Spinal cord (tissue), 10 donors: ENCODE data around the gene NPIPB9. TPM values are rescaled to one million over a fixed set of nuclear protein-coding genes. Genes with fewer than 3 reads are reported as not detected.
"Not testable (repeated sequence)": the region's sequence is repeated elsewhere in the genome, so short reads cannot be mapped to it uniquely, and the experiment has no call there.

Source experiments
- DNase-seq, 6 donors: peaks; one replicate each; pipeline versions ENCODE4 v3.0.0 to v3.0.0-alpha.2; 2013 to 2015; ENCODE audit warnings: low spot score in 6 of 6, low read depth in 4 of 6
- H3K27ac ChIP-seq: one replicate; pipeline ENCODE4 v1.5.1; 2013; ENCODE audit warnings: low read depth, low read length, control low read depth
- H3K27me3 ChIP-seq: one replicate; pipeline ENCODE4 v1.6.1; 2013; ENCODE audit warnings: low read length; ENCODE audit not compliant: control insufficient read depth, insufficient read depth
- H3K36me3 ChIP-seq: one replicate; pipeline ENCODE4 v1.6.1; 2013; ENCODE audit warnings: low read length; ENCODE audit not compliant: control insufficient read depth, insufficient read depth
- H3K4me1 ChIP-seq: one replicate; pipeline ENCODE4 v1.6.1; 2013; ENCODE audit warnings: low read length; ENCODE audit not compliant: control insufficient read depth, insufficient read depth
- H3K4me3 ChIP-seq: one replicate; pipeline ENCODE4 v1.5.1; 2013; ENCODE audit warnings: low read depth, low read length, control low read depth
- H3K9me3 ChIP-seq: one replicate; pipeline ENCODE4 v1.6.1; 2013; ENCODE audit warnings: low read length; ENCODE audit not compliant: control insufficient read depth, insufficient read depth
- WGBS: methylation state at CpG from one replicate; pipeline ENCODE4 v1.1.5; 2013; ENCODE audit warnings: missing lambda C conversion rate; ENCODE audit not compliant: insufficient coverage; 5-methylcytosine and 5-hydroxymethylcytosine counted together
- polyA plus RNA-seq, 2 donors: library from polyadenylated mRNA; unstranded; fragments of 120-200 nt; gene quantifications; one replicate each; pipeline ENCODE4 v1.2.1, GENCODE V29; 2013; ENCODE audit not compliant: insufficient read length in 2 of 2
- total RNA-seq, 2 donors: library from RNA; depleted of rRNA in 1 of 2; stranded (reverse); fragments of 120-200 nt in 1 of 2; fragments of >200 nt in 1 of 2; gene quantifications; one replicate each; pipeline versions ENCODE4 v1.2.3 to v1.2.4, GENCODE V29; 2013 to 2014
- donor health status: healthy.

The NPIPB9 gene
- total and polyA plus RNA-seq, 4 donors: 2.5 to 4.2 (median 3.2) TPM

DNA sequence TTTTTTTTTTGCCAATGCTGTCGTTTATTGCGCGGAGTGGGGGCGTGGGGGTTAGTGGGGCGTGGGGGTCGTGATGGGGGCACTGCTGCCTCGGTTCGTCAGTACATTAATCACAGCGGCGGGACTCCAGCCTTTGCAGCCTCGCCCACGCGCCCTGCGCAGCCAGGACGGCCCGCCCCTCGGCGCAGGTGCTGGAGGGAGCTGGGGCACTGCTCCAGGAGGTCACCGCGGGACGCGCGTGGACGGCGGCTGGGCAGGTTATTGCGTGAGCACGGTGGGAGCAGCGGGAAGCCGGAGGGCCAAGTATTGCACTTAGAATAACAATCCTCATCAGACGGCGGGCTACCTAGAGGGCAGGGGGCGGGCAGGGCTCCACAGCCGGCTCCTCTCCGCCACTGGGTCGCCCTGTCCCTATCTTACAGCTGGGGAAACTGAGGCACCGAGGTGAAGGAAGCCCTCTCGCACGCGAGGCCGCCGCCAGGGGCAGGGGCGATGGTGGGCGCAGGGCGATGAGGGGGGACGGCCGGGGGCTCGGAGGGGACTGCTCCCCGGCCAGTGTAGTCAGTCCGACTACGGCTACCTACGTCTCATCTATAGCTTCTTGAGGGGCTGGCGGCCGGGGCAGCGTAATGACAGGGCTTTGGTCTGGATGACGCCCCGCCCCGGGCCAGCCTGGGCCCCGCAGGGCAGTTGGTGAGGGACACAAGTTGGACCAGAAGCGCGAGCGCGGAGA lies 4.8 kb upstream of the NPIPB9 start:
- 14% methylated on average over 17 of the region's 62 CpGs for WGBS
- not testable (repeated sequence) for H3K9me3 ChIP-seq, H3K27me3 ChIP-seq, H3K4me1 ChIP-seq, H3K27ac ChIP-seq, H3K36me3 ChIP-seq, DNase-seq, H3K4me3 ChIP-seq

DNA sequence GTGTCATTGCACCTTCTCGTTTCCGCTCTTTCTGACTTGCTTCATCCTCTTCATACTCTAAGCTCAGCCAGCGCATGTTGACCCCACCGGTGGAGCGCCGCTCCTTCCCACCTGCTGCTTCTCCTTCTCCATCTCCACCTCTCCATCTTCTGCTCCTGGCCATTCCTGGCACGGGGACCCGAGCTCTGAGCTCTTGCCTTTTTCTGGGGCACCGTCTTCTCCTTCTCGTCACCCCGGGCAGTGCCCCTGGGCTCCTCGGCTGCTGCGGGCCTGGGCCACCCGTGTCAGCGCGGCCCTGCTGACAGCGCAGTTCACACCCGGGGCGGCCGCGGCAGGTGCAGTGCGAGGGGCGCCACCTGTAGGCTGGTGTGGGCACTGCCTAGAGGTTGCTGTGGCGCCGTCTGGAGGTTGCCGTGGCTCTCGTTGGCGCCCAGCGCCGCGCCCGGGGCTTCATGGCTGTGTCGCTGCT lies 1.6 kb upstream of the NPIPB9 start:
- not testable (repeated sequence) for H3K27me3 ChIP-seq, DNase-seq, H3K27ac ChIP-seq, H3K4me1 ChIP-seq, H3K9me3 ChIP-seq, H3K4me3 ChIP-seq, H3K36me3 ChIP-seq
- 51% methylated on average over 4 of the region's 33 CpGs for WGBS

DNA sequence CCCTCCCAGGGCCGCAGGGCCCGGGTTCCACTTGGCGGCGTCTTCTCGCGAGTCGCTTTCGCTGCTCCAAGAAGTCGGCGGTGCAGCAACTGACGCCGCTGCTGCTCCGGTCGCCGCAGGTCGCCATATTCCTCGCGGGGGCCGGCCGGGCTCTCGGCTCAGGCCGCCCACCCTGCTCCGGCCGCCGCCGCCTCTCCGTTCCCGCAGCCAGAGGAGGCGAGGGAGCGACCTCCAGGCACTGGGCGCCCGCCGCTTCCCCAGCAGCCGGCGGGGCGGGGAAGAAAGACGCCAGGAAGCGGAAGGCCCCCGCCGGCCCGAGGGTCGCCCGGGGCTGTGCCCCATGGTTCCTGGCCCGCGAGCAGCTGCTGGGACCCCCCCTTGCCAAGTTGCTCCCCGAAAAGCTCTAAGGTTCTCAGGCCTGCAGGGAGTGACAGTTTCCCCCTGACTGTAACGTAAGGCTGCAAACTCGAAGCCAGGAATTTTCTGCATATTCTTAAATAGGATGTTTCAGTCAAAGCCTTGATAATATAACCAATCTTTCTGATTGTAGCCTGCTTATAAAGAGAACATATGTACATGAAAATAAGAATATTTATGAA lies 1.0 kb upstream of the NPIPB9 start:
- not testable (repeated sequence) for H3K9me3 ChIP-seq, DNase-seq, H3K36me3 ChIP-seq, H3K27ac ChIP-seq, H3K4me3 ChIP-seq, H3K4me1 ChIP-seq, H3K27me3 ChIP-seq
- no CpG with 5 or more reads among the region's 48 CpGs for WGBS

DNA sequence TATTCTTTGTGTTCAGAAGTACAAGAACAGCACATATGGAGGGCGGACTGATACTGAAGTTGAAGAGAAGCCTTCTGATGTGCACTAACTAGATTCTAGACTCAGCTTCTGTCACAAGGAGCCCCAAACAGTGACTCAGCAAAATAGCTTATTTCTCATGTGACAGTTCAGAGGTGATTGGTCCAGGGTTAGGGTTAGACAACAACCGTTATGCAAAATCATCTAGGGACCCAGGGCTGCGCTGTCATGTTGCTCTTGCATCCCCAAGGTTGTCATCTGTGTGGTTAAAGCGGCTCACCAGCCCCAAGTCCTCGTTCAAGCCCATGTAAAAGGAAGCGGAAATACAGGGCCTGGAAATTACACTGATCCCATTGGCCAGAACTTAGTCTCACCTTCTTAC lies 30.1 kb downstream of the NPIPB9 start:
- not testable (repeated sequence) for H3K4me3 ChIP-seq, H3K4me1 ChIP-seq, H3K36me3 ChIP-seq, H3K27me3 ChIP-seq, H3K27ac ChIP-seq, DNase-seq, H3K9me3 ChIP-seq
- no CpG with 5 or more reads among the region's 6 CpGs for WGBS

DNA sequence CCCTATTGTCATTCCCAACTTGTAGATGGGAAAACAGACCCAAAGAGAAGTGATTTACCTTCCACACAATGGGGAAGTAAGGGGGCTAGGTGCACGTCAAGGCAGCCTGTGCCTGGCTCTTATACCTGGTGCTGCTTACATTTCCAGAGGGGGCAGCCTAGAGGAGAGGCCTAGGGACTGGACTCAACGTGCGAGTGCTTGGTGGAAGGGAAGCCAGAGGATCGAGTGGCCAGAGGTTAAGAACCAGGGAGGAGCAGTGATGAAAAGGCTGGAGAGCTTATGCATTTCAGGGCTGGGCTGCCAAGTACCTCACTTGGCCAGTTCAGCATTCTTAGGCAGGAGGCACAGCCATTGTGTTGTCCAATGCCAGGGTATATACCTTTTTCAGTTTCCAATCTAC lies 30.8 kb downstream of the NPIPB9 start:
- H3K9me3 ChIP-seq, H3K36me3 ChIP-seq, DNase-seq, H3K27ac ChIP-seq, H3K4me1 ChIP-seq, H3K27me3 ChIP-seq, H3K4me3 ChIP-seq: not testable (repeated sequence)
- no CpG with 5 or more reads among the region's 4 CpGs for WGBS

DNA sequence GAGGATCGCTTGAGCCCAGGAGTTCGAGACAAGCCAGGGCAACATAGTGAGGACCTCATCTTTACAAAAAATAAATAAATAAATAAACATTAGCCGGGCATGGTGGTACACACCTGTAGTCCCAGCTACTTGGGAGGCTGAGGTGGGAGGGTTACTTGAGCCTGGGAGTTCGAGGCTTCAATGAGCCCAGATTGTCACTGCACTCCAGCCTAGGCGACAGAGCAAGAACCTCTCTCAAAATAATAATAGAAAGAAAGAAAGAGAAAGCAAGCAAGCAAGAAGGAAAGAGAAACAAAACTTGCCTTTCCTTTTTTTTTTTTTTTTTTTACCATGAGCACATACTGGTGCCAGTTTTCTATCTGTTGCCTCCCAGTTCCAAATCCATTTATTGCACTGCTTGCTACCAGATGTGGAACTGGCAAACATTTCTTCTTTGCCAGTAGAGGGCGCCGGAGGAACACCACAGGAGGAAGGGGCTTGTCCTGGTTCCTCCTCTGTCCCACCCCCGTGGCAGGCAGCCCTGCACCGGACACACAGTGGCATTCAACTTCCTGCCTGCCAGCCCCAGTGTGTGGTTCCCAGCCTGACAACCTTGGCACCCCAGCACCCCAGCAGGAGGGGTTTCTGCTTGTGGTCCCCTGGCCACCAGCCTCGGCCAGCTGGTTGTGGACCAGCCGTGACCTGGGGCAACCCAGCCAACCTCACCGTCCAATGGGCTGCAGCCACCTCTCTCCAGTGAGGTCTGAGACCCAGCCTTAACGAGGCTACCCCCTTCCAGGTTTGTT lies 50.8 kb downstream of the NPIPB9 start:
- not testable (repeated sequence) for H3K4me1 ChIP-seq, H3K27ac ChIP-seq, H3K27me3 ChIP-seq, H3K4me3 ChIP-seq, H3K36me3 ChIP-seq, H3K9me3 ChIP-seq
- DNase-seq: peak in 1 of 6 donors; percentile 75
- no CpG with 5 or more reads among the region's 13 CpGs for WGBS

DNA sequence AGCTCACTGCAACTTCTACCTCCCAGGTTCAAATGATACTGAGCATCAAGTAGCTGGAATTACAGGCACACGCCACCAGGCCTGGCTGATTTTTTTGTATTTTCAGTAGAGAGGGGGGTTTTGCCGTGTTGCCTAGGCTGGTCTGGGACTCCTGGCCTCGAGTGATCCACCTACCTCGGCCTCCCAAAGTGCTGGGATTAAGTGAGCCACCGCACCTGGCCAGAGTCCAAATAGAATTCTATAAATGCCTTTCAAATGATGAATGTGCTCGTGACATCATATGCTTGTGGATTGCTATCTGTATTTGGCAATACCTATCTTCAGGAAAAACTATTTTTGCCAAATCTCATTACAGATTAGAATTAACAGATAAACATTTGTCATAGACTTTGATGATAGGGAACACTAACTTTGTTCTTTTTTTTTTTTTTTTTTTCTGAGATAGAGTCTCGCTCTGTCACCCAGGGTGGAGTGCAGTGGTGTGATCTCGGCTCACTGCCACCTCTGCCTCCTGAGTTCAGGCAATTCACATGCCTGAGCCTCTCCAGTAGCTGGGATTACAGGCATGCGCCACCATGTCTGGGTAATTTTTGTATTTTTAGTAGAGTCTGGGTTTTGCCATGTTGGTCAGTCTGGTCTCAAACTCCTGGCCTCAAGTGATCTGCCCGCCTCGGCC lies 56.0 kb downstream of the NPIPB9 start:
- not testable (repeated sequence) for H3K27me3 ChIP-seq, H3K27ac ChIP-seq, H3K4me1 ChIP-seq, H3K36me3 ChIP-seq, H3K9me3 ChIP-seq, DNase-seq, H3K4me3 ChIP-seq
- WGBS: no CpG with 5 or more reads among the region's 11 CpGs

DNA sequence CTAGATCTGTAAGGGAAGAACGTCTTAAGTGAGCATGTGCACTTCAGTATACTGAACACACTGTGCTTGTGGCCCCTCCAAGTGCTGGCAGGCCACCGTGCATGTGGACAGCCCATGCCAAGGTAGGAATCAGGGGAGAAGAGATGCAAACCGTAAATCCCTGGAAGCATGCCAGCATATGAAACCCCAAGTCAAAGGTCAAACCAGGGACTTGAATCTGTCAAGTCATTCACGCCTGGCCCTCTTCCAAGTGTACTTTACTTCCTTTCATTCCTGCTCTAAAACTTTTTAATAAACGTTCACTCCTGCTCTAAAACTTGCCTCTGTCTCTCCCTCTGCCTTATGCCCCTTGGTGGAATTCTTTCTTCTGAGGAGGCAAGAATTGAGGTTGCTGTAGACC lies 68.4 kb downstream of the NPIPB9 start:
- H3K36me3 ChIP-seq: peaks cover 3% of the 10 kb centered on the region
- H3K4me3 ChIP-seq: no peak overlapping the region
- H3K27ac ChIP-seq: no peak overlapping the region
- no peaks in the 10 kb centered on the region for H3K9me3 ChIP-seq
- H3K27me3 ChIP-seq: no peaks in the 10 kb centered on the region
- WGBS: 96% methylated on average over 4 of the region's 5 CpGs
- peaks cover 11% of the 10 kb centered on the region for H3K4me1 ChIP-seq
- no peak for DNase-seq

DNA sequence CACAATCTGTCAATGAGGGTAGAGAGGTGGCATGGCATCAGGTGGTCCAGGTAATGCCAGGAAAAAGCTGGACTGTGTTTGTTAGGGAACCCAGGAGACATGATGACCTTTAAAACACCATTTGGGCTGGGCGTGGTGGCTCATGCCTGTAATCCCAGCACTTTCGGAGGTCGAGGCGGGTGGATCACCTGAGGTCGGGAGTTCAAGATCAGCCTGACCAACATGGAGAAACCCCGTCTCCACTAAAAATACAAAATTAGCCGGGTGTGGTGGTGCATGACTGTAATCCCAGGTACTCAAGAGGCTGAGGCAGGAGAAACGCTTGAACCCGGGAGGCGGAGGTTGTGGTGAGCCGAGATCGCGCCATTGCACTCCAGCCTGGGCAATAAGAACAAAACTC lies 69.0 kb downstream of the NPIPB9 start:
- peaks cover 12% of the 10 kb centered on the region for H3K4me1 ChIP-seq
- H3K9me3 ChIP-seq, H3K27me3 ChIP-seq, H3K4me3 ChIP-seq, DNase-seq, H3K27ac ChIP-seq, H3K36me3 ChIP-seq: not testable (repeated sequence)
- 98% methylated on average over 7 of the region's 13 CpGs for WGBS
